Stimulated activated CD8-positive, alpha-beta memory T cell treated with anti-CD3 and anti-CD28 coated beads, Interleukin-12 subunit alpha, Interleukin-12 subunit beta, amount 100 ng/mL, for 4 hours (primary cell): ENCODE measurements around the gene CDKN2B-AS1.
"Not testable (repeated sequence)": the region's sequence is repeated elsewhere in the genome, so short reads cannot be mapped to it uniquely, and the experiment has no call there.

Experiments used
- DNase-seq: peaks from one replicate; pipeline ENCODE4 v3.0.0-alpha.2; 2020; ENCODE audit warnings: low read depth

Gene CDKN2B-AS1

DNA sequence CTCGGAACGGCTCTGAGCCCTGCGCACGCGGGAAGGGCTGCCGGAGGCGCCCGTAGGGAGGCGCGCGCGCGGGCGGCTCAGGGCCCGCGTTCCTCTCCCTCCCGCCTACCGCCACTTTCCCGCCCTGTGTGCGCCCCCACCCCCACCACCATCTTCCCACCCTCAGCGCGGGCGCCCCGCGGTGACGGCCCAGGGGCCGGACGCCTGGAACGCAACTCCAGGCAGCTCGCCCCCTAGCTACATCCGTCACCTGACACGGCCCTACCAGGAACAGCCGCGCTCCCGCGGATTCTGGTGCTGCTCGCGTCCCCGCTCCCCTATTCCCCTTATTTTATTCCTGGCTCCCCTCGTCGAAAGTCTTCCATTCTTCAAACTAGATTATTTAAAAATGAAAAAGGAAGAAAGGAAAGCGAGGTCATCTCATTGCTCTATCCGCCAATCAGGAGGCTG, at the start of gene CDKN2B-AS1:
TSS of gene CDKN2B-AS1 (plus strand) at position 236 of the 450 bp plus-strand sequence.
- DNase-seq: no peak

DNA sequence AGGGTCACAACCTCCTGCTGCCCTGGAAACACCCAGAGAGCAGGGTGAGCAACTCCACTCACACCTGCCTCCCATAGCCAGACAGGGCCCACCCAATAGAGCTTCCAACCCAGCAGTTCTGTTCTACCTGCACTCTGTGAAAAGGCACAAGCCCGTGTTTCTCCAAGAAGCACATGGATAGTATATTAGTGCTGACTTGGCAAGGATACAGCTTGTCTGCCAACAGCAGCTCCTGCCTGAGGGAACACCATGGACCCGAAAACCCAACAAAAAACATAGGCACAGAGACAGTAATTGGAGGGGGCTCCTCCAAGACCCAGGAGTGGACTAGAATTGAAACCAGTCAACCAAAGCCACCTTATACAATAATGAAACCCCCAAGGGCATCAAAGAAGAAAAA, 49.0 kb upstream of the CDKN2B-AS1 start:
- DNase-seq: no peak

DNA sequence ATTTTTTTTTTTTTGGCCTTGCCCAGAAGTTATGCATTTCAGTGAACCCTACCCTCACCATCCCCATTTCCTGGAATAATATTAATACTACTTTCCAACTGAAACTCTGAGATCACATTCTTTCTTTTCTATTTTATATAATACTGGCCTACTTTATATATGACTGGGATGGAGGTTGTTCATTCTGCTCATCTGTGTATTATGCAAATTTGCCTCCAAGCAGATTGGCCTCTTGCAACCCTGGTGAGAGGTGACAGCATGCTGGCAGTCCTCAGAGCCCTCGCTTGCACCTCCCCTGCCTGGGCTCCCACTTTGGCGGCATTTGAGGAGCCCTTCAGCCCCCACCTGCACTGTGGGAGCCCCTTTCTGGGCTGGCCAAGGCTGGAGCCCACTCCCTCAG, 35.8 kb upstream of the CDKN2B-AS1 start:
- no peak for DNase-seq

DNA sequence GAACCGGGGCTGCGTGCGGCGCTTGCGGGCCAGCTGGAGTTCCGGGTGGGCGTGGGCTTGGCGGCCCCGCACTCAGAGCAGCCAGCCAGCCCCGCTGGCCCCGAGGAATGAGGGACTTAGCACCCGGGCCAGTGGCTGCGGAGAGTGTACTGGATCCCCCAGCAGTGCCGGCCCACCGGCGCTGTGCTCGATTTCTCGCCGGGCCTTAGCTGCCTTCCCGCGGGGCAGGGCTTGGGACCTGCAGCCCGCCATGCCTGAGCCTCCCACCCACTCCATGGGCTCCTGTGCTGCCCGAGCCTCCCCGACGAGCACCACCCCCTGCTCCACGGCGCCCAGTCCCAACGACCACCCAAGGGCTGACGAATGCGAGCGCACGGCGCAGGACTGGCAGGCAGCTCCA, 35.3 kb upstream of the CDKN2B-AS1 start:
- DNase-seq: not testable (repeated sequence)

DNA sequence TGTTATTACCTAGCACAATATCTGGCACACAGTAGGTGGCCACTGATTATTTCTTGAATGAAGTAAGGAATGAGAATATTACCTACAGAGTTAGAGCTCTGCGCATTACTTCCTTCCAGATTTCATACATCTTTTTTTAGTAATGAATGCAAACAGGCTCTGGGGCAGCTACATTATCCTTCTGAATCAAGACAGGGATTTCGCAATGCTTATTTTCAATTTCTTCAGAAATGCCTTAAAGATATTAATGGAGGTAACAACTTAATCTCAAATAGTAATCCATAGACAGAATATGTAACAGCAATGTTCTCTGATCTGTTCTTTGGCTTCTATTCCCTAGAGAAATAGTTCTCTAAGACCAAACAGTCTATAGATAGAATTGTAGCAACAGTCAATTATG, 33.0 kb upstream of the CDKN2B-AS1 start:
- no peak for DNase-seq

DNA sequence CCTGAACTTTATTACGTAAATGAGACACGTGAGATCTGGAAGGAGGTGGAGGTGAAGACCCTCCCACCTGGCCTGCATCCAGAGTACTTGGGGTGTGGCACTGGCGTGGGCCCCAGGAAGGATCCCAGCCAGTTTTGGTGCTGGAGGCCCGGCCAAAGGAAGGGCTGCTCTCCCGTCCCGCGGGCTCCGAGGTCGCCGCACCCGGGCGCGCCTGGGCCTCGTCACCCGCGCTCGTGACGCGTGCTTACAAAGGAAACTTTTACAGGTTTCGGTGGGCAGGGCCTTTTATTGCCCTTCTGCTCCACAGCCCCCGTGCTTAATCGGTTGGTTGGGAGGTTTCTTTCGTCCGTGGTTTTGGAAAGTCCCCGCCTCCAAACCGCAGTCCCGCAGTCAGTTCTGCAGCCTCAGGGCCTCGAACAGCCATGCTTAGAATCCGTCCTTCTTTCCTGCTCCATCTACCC, 29.6 kb upstream of the CDKN2B-AS1 start:
- no peak for DNase-seq

DNA sequence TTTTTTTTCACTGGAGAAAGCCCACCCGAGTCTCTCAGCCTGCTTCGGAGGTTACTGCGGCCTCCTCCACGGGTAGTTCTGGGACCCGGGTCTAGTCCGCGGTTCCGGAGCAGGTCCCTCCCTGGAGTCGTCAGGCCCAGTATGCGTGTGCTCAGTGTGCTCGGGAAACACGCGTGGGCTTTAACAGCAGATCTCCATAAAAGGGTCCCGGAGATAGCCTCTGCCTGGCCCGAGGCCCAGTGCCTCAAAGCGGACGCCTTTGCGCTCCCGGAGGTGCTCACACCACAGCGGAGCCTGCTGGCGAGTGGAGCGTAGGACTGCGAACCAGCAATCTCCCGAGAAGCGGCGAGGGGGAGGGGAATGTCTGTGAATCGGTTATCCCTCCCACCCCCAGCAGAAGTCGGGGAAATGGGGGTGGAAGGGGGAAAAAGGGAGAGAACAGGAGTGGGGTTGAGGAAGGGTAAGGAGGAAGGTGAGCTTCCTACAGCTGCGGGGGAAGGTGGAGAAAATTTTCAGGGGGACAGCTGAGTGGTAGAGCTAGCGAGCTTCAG, 29.1 kb upstream of the CDKN2B-AS1 start:
- no peak for DNase-seq

DNA sequence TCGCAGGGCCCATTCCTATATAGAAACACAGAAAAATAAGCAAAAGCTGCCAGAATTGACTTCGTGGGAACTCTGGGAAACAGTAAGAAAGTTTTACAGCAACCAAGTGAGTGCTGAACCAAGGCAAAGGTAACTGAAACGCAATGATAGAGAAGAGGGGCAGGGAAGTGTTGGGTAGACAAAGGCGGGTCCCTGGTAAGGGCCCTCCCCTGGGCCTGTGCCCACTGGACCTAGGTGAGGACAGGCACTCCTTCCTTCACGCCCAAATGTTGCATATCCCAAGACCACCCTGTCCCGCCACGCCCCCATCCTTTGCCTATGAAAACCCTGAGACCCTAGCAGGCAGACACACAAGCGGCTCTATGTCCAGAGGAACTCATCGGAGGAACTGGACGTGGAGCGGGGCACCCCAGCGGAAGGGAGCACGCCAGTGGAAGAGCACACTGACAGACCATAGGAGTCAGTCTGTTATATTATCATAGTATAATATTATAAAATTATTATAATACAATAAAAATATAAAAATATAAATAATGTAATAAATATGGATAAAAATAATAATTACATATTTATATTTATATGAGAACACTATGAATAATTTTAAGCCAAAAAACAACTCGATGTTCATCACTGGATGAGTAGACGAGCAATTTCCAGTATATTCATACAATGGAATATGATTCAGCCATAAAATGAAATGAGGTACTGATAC, 28.3 kb upstream of the CDKN2B-AS1 start:
- DNase-seq: no peak

DNA sequence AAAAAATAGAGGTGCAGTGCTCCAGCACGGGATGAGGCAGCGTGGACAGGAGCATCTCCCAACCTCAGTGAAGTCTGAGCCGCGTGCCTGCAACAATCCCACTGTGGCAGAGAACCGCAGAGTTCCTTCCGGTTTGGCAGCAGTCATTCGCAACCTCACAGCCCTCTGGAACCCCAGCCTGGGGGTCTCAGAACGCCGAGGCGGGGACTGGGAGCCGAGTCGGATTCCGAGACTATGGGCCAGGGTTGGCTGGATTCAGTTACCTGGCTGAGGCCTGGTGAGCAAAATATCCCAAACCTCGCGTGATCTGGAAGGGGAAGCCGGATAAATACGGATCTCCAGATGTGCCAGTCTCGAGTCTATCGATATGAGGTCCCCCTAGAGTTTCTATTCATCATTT, 27.4 kb upstream of the CDKN2B-AS1 start:
- DNase-seq: no peak

DNA sequence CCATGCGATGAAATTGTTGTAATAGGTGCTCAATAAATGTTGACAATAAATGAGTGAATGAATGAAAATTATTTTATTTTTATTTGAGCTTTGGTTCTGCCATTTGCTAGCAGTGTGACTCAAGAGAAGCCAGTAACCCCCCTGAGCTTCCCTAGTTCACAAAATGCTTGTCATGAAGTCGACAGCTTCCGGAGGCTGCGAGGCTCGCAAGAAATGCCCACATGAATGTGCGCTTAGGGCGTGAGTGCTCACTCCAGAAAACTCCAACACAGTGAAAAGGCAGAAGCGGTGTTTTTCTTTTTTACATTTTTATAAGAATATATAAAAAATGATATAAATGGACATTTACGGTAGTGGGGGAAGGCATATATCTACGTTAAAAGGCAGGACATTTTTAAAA, 26.9 kb upstream of the CDKN2B-AS1 start:
- DNase-seq: no peak

DNA sequence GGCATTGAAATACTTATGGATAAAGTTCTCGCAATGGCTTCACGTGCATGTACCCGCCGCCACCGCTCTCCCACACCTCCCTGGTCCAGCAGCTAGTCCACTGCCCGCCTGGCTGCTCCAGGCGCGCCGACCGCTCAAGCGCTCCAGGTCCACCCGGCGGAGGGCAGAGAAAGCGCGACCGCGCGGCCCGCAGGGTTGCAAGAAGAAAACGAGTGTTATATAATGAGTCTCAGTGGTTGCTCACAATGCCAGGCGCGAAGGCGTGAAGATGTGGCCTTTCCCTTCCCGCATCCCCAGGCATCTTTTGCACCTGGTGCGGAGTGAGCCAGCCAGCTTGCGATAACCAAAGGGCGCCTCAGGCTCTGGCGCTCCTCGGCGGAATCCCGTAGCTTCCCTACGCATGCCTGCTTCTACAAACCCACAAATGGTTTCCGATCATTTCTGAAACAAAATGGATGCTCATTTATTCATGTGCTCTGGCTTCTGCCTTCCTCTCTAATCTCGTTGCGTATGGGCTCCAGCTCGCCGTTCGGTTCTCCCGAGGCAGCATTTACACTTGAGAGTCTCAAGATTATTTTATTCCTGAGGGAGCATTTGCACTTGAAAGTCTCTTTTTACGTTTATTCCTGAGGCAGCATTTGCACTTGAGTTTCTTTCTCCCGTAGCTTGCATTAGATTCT, 26.1 kb upstream of the CDKN2B-AS1 start:
- no peak for DNase-seq

DNA sequence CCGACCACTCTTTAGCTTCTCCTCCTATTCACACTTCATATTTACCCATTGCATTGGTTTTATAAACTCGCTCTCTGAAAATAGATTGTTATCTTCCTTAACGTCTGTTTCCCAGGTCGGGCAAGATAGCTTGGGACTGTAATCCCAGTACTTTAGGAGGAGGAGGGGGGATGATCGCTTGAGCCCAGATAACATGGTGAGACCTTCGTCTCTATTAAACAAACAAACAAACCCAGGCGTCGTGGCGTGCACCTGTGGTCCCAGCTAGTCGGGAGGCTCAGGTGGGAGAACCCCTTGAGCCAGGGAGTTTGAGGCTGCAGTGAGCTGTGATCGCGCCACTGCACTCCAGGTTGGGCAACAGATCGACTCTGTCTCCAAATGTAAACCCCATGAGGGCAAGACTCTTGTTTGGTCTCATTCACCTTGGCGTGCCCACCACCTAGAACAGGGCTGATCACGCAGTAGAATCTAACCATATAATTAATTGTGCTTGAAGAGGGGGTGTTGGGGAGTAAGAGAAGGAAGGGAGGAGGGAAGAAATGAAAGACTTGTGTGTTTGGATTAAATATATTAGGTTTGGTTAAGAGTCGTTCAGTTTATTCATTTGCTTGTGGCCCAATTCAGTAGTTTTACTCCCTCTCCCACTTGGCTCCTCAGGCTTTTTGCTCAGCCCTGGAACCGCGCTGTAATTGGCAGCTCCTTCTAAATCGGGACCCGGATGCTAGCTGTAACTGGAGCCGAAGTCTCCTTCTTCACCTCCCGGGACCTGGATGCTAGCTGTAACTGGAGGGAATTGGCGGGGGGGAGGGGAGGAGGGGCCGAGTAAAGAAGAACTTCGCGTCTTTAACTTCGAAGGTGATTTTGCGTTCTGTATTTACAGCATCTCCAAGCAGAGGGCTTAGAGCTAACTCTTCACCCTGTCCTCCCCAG, 25.3 kb upstream of the CDKN2B-AS1 start:
- DNase-seq: no peak

DNA sequence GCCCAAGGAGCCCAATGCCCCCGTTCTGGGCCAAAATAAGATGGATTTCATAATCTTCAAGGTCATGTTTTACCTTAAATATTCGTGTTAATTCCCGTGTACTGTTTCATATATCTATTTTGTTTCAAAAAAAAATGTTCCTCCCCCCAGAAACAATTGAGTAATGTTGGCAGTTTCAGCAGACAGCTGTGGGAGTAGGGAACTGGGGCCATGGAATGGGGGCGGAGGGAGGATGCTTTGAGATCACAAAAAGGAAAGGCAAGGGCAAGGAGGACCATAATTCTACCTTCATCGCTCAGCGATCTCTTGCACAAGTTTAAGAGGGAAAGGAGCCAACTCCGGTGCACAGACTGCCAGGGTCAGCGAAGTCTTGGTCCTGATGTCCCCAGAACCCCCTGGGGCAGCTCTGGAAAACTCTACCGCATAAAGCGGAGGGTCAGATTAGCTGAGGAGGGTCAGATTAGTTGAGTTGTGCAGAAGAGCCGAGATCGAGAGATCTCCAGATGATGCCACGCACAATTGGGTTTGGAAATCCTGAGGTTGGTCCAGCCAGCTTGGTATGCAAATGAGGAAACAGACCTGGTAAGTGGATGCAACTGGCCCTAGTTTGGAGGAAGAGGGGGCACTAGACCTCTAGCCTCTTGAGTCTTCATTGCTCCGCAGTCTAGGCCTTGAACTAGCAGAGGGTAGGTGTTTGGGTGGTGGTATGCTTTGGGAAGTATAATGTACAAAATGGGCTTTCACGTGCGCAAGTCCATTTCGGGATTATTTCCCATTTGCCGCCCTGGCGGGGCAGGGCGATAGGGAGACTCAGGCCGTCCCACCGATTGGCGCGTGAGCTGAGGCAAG, 24.4 kb upstream of the CDKN2B-AS1 start:
- DNase-seq: no peak

DNA sequence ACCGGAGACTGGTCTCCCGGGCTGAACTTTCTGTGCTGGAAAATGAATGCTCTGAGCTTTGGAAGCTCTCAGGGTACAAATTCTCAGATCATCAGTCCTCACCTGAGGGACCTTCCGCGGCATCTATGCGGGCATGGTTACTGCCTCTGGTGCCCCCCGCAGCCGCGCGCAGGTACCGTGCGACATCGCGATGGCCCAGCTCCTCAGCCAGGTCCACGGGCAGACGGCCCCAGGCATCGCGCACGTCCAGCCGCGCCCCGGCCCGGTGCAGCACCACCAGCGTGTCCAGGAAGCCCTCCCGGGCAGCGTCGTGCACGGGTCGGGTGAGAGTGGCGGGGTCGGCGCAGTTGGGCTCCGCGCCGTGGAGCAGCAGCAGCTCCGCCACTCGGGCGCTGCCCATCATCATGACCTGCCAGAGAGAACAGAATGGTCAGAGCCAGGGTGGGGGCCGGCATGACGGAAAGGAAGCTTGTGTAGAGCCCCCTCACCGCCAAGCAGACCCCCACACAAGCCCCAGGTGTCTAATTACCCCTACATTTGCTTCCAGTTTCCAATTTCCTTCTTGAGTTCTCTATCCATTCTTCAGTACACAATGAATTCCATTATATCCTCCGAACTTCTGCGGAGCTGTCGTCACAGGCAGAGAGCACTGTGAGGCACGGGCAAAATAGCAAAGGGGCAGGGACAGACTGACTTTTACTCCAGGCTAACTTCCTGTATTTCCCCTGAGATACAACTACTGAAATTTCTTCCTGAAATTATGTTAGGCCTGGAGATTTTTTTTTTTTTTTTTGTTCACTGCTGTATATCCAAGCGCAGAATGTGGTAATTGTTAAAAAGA, 23.6 kb upstream of the CDKN2B-AS1 start:
- DNase-seq: no peak

DNA sequence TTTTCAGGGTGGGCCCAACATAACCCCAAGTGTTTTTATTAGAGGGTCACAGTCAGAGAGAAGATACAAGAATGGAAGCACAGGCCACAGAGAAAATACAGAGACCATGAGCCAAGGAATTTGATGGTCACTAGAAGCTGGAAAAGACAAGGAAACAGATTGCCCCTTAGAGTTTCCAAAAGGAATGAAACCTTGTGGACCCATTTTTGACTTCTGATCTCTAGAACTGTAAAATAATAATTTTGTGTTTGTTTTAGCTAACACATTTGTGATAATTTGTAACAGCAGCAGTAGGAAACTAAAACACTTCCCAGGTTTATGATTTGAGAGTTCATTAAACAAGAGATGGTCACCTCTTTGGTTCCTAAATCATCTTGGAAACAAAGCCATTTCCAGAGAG, 22.2 kb upstream of the CDKN2B-AS1 start:
- no peak for DNase-seq

DNA sequence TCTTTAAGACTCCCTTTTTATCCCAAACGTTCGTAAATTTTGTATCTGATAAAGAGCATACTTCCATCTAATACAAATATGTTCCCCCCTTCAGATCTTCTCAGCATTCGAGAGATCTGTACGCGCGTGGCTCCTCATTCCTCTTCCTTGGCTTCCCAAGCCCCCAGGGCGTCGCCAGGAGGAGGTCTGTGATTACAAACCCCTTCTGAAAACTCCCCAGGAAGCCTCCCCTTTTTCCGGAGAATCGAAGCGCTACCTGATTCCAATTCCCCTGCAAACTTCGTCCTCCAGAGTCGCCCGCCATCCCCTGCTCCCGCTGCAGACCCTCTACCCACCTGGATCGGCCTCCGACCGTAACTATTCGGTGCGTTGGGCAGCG, 20.3 kb upstream of the CDKN2B-AS1 start:
- no peak for DNase-seq

DNA sequence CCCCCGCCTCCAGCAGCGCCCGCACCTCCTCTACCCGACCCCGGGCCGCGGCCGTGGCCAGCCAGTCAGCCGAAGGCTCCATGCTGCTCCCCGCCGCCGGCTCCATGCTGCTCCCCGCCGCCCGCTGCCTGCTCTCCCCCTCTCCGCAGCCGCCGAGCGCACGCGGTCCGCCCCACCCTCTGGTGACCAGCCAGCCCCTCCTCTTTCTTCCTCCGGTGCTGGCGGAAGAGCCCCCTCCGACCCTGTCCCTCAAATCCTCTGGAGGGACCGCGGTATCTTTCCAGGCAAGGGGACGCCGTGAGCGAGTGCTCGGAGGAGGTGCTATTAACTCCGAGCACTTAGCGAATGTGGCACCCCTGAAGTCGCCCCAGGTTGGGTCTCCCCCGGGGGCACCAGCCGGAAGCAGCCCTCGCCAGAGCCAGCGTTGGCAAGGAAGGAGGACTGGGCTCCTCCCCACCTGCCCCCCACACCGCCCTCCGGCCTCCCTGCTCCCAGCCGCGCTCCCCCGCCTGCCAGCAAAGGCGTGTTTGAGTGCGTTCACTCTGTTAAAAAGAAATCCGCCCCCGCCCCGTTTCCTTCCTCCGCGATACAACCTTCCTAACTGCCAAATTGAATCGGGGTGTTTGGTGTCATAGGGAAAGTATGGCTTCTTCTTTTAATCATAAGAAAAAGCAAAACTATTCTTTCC, 19.7 kb upstream of the CDKN2B-AS1 start:
- no peak for DNase-seq

DNA sequence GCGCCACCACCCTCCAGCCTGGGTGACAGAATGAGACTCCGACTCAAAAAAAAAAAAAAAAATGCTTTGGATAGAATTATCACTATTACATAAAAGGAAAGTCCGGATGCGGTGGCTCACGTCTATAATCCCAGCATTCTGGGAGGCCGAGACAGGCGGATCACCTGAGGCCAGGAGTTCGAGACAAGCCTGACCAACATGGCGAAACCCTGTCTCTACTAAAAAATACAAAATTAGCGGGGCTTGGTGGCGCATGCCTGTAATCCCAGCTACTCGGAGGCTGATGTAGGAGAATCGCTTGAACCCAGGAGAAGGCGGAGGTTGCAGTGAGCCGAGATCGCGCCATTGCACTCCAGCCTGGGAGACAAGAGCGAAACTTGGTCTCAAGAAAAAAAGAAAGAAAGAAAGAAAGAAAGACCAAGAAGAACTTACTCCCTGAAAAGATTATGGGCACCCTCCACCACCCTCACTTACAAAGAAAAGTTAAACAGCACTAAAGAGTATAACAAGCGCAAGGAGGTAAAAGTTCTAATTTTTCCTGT, 18.2 kb upstream of the CDKN2B-AS1 start:
- DNase-seq: no peak

DNA sequence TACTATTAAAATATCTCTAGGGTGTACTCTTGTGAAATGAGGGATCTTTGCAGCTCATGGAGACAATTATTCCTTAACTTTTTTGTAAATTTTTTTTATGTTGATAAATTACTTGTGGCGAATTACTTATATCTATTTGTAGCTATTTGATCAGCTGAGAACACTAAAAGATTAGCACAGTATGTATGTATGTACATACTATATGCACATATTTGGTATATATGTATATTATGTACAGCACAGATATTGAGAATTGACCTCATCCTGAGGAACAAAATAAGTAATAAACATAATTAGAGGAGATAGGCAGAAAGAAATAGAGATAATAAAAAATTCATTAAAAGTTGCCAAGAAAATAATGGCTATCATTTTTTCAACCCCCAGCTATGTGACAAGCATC, 12.2 kb upstream of the CDKN2B-AS1 start:
- no peak for DNase-seq
